ENCODE data around the gene JPH2. TPM values are rescaled to one million over a fixed set of nuclear protein-coding genes. Genes with fewer than 3 reads are reported as not detected.
A peak's percentile ranks its signal among the peaks of the same experiment; 100 is the strongest.
"Not testable (repeated sequence)": the region's sequence is repeated elsewhere in the genome, so short reads cannot be mapped to it uniquely, and the experiment has no call there.

Gene JPH2
- total RNA-seq, 1 donor: under 0.01 TPM

- not testable (repeated sequence) for H3K4me3 ChIP-seq (ENCODE audit: low read depth, low read length)
- DNase-seq (ENCODE audit: low read depth): peak; percentile 86
- TF ChIP-seq CTCF (IDR thresholded peaks at IDR 0.05; ENCODE audit: insufficient read depth, low read length): peak; percentile 83
Observed at GRCh38 chr20:44190197-44190852, 3.3 kb upstream of the JPH2 start.

GRCh38 chr20:44188752-44189151, 1.8 kb upstream of the JPH2 start:
- H3K4me3 ChIP-seq (ENCODE audit: low read depth, low read length): no peak overlapping the region
- no peak for DNase-seq (ENCODE audit: low read depth)
- no peak for TF ChIP-seq CTCF (IDR thresholded peaks at IDR 0.05; ENCODE audit: insufficient read depth, low read length)

GRCh38 chr20:44187772-44188709, 1.1 kb upstream of the JPH2 start:
- DNase-seq (ENCODE audit: low read depth): peak; percentile 34
- peak overlapping the region; percentile 54 for H3K4me3 ChIP-seq (ENCODE audit: low read depth, low read length)
- no peak for TF ChIP-seq CTCF (IDR thresholded peaks at IDR 0.05; ENCODE audit: insufficient read depth, low read length)

- DNase-seq (ENCODE audit: low read depth): no peak
- TF ChIP-seq CTCF (IDR thresholded peaks at IDR 0.05; ENCODE audit: insufficient read depth, low read length): no peak
- H3K4me3 ChIP-seq (ENCODE audit: low read depth, low read length): peak overlapping the region; percentile 54
Observed at GRCh38 chr20:44186674-44187053, 324 bp downstream of the JPH2 start.

- TF ChIP-seq CTCF (IDR thresholded peaks at IDR 0.05; ENCODE audit: insufficient read depth, low read length): no peak
- no peak for DNase-seq (ENCODE audit: low read depth)
- H3K4me3 ChIP-seq (ENCODE audit: low read depth, low read length): no peak overlapping the region
Observed at GRCh38 chr20:44186201-44186600, 787 bp downstream of the JPH2 start.

GRCh38 chr20:44185574-44185973, 1.4 kb downstream of the JPH2 start:
- no peak for DNase-seq (ENCODE audit: low read depth)
- no peak for TF ChIP-seq CTCF (IDR thresholded peaks at IDR 0.05; ENCODE audit: insufficient read depth, low read length)
- H3K4me3 ChIP-seq (ENCODE audit: low read depth, low read length): no peak overlapping the region

All from fibroblast of the aortic adventitia (primary cell).